Inflammatory macrophage treated with lipopolysaccharide for 4 hours (primary cell): ENCODE data around the gene GPC5.

Source experiments
- DNase-seq: peaks from one replicate; pipeline ENCODE4 v3.0.0-alpha.2; 2020

Gene GPC5

DNA sequence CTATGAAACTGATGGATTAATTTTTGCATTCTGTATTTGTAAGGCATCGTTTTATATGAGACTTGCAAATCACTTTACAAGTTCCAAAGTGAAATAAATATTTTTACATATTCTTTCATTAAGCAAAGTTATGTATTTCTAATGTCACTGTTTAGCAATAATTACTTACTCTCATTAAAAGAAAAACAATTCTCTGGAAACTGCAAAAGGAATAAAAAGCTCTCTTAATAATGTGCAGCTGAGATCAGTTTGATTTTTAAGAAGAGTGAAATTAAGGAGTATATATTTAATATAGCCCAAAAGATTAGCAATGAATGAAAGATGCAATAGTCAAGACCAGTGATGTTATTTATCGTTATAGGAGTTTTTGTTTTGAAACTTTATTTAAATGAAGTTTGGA, 155.2 kb downstream of the GPC5 start:
- no peak for DNase-seq

DNA sequence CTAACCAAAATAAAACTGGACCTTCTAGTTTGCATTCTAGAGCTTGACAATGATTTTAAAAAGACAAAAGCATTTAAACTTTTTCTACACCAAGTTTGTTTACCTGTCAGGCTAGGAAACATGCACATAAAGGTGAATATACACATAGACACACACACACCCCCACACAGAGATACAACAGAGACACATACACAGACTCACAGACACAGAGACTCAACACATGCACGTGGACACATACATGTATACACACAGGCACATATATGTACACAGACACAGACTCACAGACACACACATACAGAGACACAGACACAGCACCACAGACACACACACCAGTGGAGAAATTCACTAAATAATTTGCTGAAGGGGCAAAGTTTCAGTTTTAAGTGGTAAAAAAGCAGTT, 155.7 kb downstream of the GPC5 start:
- DNase-seq = no peak

- no peak for DNase-seq
Observed at GRCh38 chr13:91557328-91558090, 159.1 kb downstream of the GPC5 start.

- DNase-seq = no peak
Observed at GRCh38 chr13:91563799-91564198, 165.4 kb downstream of the GPC5 start.

DNA sequence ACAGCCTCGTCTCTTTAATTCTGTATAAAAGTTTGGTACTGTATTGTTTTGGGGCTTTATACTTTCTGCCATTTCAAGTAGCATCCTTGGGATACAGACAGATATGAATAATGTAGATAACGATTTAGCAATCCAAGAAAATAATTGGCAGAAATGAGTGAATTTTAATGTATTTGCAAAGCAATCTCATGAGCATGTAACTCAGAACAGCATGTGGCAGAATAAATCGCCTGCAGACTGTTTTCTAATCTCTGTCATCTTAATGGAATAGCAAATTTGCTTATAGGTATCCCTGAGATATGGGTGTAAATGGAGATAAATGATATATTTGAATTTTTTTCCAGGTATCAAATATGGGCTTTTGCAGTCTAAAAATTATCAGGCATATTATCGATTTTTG, 166.0 kb downstream of the GPC5 start:
- no peak for DNase-seq

DNA sequence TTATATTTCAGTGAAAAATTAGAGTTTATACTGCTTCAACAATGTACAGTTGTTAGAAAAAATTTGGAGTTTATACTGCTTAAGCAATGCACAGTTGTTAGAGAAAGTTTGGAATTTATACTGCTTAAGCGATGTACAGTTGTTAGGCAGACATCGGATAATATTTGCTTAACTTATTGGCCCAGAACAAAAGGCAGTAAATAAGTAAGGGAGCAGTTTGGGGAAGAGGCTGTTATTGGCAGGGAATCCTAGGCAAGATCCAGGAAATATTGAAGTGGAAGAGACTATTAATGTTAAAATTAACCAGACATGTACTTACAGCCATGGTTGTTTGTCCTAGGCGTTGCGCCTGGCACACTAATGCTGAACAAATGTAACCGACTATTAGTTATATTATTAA, 166.9 kb downstream of the GPC5 start:
- DNase-seq = no peak

DNA sequence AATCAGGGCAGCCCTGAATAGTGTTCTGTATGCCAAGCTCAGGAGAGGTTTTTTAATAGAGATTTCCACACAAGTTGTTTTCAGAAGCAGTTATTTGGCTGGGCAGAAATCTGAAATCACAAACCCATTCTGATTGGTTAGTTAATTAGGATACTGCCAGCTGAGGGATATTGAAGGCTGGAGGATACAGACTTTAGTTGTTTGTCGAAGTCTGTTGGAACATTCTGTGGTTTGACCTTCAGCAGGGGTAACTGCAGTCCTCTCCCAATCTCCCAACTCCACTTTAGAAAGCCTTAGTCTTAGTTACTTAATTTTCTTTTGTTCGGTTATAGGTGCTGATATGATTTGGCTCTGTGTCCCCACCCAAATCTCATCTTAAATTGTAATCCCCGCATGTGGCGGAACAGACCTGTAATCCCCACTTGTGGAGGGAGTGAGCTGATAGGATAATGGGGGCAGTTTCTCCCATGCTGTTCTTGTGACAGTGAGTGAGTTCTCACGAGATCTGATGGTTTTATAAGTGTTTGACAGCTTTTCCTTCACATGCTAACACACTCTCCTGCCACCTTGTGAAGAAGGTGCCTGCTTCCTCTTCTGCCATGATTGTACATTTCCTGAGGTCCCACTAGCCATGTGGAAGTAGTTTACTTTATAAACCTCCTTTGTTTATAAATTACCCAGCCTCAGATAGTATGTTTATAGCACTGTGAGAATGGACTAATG, 169.2 kb downstream of the GPC5 start:
- no peak for DNase-seq

- DNase-seq = no peak
Observed at GRCh38 chr13:91571681-91572080, 173.3 kb downstream of the GPC5 start.

DNA sequence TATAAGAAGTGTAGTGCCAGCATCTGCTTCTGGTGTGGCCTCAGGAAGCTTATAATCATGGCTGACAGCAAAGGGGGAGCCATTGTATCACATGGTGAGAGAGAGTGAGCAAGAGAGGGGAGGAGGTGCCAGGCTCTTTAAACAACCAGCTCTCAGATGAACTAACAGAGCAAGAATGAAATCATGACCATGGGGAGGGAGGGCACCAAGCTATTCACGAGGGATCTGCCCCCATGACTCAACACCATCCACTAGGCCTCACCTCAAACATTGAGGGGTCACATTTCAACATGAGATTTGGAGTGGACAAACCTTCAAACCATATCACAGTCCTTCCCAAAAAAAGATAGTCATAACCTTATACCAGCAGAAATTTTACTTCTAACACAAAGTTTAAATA, 174.0 kb downstream of the GPC5 start:
- no peak for DNase-seq

- DNase-seq = no peak
Observed at GRCh38 chr13:91572944-91573598, 174.7 kb downstream of the GPC5 start.

GRCh38 chr13:91574766-91575165, 176.3 kb downstream of the GPC5 start:
- no peak for DNase-seq

GRCh38 chr13:91576590-91576989, 178.2 kb downstream of the GPC5 start:
- DNase-seq = no peak

DNA sequence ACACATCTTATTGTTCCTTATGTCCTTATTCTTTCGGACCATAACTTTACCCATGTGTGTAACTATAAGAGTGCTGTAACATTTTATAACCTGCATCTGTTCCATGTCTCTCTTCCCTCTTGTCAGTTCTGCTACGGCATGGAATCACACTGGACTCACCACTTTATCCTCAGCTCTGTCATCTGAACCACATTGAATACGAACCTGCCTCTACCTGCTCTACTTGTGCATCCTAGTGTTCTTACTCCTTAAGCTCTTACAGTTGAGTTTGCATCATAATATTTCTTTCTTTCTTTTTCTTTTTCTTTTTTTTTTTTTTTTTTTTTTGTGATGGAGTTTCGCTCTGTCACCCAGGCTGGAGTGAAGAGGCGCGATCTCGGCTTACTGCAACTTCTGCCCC, 180.9 kb downstream of the GPC5 start:
- DNase-seq = no peak

DNA sequence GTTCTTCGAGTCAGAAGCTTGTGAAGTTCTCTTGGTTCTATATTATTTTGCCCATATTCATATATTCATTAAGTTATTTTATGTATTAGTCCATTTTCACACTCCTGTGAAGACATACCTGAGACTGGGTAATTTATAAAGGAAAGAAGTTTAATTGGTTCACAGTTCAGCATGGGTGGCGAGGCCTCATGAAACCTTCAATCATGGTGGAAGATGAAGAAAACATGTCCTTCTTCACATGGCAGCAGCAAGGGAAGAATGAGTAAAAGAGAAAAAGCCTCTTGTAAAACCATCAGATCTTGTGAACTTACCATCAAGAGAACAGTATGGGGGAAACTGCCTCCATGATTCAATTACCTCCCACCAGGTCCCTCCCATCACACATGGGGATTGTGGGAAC, 182.3 kb downstream of the GPC5 start:
- DNase-seq = no peak

- no peak for DNase-seq
Observed at GRCh38 chr13:91586609-91587008, 188.2 kb downstream of the GPC5 start.

DNA sequence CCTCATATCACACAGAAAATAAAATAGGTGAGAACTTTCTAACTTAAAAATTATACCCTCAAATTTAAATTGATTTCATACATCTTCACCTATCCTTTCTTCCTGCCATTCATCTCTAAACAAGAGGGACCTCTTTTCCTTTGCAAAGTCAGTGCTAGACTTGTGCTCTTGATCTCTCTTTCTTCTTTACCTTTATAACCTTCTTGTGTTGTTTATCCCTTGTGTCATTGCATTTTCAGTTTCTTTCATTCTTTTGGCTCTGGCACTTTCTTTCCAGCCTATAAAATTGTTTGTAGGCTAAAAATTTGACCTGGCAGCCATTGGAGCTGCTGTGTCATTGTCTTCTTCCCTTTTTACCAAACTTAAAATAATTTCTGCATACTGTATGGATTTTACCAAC, 190.1 kb downstream of the GPC5 start:
- no peak for DNase-seq

DNA sequence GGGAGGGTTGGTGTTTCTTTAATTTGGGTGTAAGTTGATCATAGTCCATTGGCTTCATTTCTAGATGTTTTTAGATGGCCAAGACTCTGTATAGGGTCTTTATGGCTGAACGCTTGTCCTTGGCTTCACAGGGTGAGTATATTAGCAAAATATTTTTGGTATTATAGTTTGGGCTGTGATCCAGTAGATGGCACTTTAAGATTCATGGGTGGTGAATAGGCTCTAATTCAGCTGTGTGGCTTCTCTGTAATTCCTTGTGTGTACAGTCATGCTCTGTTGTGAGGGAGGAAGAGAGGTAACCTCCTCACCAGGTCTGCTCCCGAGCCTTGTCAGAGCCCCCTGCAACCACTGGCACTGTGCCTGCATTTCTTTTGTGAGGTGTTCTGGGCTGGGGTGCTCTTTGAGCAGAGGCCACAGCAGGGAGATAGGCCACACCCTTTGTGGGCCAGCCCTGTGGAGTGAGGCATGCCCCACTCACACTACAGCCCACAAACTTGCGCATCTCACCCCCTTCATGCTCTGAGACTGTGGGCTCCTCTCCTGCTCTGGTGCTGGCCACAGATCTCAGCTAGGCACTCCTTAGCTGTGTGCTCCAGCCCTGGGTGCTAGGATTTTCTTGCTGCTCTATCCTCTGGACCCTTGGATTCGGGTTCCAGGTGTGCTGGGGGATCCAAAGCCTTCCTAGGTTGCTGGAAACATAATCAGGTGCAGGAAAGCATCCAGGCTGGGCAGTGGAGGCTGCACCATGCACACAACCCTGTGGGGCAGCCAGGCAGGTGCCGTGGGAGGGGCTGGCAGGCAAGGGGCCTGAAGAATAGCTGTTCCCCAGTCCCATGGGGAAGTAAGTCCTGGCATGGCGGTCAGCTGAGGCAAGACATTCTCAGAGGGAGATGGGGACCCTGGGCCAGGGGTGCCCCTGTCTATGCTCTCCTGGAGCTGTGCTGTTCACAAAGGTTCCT, 193.9 kb downstream of the GPC5 start:
- no peak for DNase-seq

GRCh38 chr13:91593456-91593855, 195.0 kb downstream of the GPC5 start:
- no peak for DNase-seq

DNA sequence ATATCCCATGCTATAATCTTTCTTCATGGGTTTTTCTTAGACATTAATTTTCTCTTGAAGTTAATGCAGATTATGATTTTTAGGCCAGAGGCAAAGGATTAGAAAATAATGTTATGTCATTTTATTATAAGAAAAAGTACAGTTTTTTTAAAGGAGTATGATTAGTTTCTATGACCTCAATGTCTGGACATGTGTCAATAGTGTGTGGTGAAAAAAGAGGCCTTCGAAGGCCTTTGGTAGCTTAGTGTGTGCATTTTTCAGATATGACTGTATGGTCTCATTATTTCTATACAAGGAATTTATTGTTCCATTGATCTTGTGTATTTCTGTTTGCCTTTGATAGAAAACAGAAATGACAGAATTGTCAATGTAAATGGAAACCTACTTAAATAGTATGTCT, 195.6 kb downstream of the GPC5 start:
- DNase-seq = no peak

GRCh38 chr13:91595677-91596076, 197.3 kb downstream of the GPC5 start:
- no peak for DNase-seq

DNA sequence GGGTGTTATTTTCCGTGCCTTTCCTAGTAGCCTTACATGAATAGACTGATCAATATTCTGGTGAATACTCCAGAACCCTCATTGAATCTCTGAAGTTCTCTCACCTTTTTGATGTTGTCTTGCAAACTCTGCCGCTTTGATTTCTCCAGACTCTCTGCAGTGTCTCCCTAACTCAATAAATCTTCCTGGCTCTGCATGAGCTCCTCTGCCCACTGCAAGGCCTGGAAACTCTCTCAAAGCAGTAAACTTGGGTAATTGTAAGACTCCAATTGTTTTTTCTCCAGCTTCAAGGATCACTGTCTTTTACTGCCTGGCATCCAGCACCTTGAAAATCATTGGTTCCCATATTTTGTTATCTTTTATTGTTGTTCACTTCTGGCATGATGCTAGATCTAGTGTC, 198.4 kb downstream of the GPC5 start:
- DNase-seq = no peak

DNA sequence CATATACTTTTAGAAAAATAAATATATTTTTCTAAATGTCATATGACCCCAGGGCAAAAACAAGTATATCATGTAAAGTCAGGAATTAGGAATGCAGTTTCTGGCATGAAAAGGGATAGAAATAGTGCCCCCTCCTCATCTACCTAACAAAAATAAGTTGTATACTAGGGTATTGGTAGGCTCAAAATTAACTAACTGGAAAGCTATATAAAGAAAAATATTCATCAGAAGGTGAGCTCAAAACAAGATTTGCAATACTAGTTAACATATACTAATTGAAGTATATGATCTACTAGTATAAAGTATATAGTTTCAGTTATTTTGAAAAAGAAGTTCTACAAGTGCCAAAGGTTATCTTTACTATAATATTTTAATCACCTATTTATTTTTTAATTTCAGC, 200.2 kb downstream of the GPC5 start:
- no peak for DNase-seq

DNA sequence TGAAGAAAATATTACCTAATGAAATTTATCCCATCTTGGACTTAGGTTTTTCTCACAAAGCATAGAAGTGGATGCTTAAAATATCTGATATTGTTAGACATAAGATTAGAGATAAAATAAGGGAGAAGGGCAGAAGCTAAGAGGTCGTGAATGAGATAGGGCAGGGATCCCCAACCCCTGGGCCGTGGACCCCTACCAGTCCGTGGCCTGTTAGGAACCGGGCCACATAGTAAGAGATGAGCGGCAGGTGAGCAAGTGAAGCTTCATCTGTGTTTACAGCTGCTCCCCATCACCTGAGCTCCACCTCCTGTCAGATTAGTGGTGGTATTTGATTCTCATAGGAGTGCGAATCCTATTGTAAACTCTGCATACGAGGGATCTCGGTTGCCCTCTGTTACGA, 202.9 kb downstream of the GPC5 start:
- DNase-seq = no peak
